ENCODE data around the gene PSAP.

The PSAP gene

GRCh38 chr10:71807557-71808510, 43.2 kb downstream of the PSAP start:
- no peak for TF ChIP-seq CTCF (IDR thresholded peaks at IDR 0.05; ENCODE audit: borderline replicate concordance, control extremely low read depth, extremely low read depth, insufficient read depth, missing control alignments)
- in situ Hi-C loops (cut with MboI; ENCODE audit: low sequenced_read_pairs, unreplicated experiment) = no loop called here
- DNase-seq (ENCODE audit: low spot score) = no peak

- DNase-seq (ENCODE audit: low spot score) = no peak
- no peak for TF ChIP-seq CTCF (IDR thresholded peaks at IDR 0.05; ENCODE audit: borderline replicate concordance, control extremely low read depth, extremely low read depth, insufficient read depth, missing control alignments)
- in situ Hi-C loops (cut with MboI; ENCODE audit: low sequenced_read_pairs, unreplicated experiment) = no loop called here
Observed at GRCh38 chr10:71806704-71807556, 44.1 kb downstream of the PSAP start.

GRCh38 chr10:71805776-71806703, 45.0 kb downstream of the PSAP start:
- no peak for DNase-seq (ENCODE audit: low spot score)
- no peak for TF ChIP-seq CTCF (IDR thresholded peaks at IDR 0.05; ENCODE audit: borderline replicate concordance, control extremely low read depth, extremely low read depth, insufficient read depth, missing control alignments)
- in situ Hi-C loops (cut with MboI; ENCODE audit: low sequenced_read_pairs, unreplicated experiment) = no loop called here

- no peak for DNase-seq (ENCODE audit: low spot score)
- no peak for TF ChIP-seq CTCF (IDR thresholded peaks at IDR 0.05; ENCODE audit: borderline replicate concordance, control extremely low read depth, extremely low read depth, insufficient read depth, missing control alignments)
- in situ Hi-C loops (cut with MboI; ENCODE audit: low sequenced_read_pairs, unreplicated experiment) = no loop called here
Observed at GRCh38 chr10:71804077-71804476, 47.0 kb downstream of the PSAP start.

GRCh38 chr10:71802715-71803488, 48.1 kb downstream of the PSAP start:
- TF ChIP-seq CTCF (IDR thresholded peaks at IDR 0.05; ENCODE audit: borderline replicate concordance, control extremely low read depth, extremely low read depth, insufficient read depth, missing control alignments) = no peak
- DNase-seq (ENCODE audit: low spot score) = no peak
- in situ Hi-C loops (cut with MboI; ENCODE audit: low sequenced_read_pairs, unreplicated experiment) = no loop called here
